DLD1 (cell line): ENCODE data around the gene SERBP1.
"Not testable (repeated sequence)": the region's sequence is repeated elsewhere in the genome, so short reads cannot be mapped to it uniquely, and the experiment has no call there.

Source experiments
- in situ Hi-C: cut with HindIII; loops from 2 replicates; pipeline ENCODE4 v1.10.0; 2017; ENCODE audit warnings: low sequenced_read_pairs

The SERBP1 gene

DNA sequence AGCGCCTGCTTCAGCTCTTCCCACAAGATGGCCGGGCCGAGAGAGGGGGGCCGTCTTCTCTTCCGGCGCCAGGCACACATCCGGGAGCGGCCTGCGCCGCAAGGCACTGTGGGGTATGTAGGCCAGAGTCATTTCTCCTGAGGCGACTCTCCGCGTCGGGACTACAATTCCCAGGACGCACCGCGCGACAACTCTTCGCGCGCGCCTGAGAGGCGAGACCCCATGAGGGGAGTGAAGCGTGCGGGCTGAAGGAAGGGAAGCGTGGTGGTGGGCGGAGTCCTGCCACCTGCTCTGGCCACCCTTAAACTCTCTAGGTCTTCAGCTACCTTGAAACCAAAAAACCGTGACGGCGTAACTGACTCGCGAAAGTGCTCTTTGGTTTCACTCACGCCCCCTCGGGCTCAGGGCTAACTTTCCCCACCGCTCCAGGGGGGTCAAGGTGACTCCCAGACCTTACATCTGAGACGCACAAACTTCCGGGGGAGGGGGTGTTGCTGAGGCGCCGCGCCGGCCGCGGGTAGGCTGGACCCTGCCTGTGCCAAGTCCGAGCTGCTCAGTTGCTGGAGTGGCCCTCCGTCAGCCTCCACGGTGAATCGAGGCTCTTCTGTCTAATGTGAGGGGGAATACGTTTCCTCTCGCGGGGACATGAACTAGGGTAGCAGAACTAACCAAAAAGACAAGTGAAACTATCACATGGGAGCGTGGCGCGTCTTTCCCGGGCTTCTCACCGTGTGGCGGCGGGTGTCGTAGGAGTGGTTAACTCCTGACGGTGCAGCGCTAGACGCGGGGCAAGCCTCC lies at the start of gene SERBP1:
SERBP1 (minus strand) TSS at position 45 of the 798 bp plus-strand sequence. CDS start 102 bp downstream, outside the sequence.
- in situ Hi-C loops: no loop called here

GRCh38 chr1:67479146-67479891 lies 49.1 kb upstream of the SERBP1 start:
- in situ Hi-C loops: no loop called here

- in situ Hi-C loops: no loop called here
Measured at GRCh38 chr1:67476906-67477305, 46.7 kb upstream of the SERBP1 start.

DNA sequence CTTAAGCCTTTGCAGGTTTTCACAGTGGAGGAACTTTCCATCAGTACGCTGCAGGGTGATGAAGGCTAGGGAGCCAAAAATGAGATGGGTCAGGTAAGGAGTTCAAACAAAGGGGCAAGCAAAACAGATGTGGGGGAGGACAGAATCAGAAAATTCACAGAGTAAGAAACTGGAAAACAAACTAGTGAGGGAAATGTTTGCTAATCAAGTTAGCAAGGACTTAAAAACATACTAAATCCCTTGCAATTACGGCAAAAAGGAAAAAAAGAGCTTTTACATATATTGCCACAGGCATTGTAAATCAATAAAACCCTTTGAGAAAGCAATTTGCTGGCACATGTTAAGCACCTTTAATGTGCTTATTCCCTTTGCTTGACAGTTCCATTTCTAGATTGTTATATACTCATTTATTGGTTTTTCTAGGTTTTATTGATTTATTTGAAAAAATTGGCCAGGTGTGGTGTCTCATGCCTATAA lies 45.8 kb upstream of the SERBP1 start:
- in situ Hi-C loops: no loop called here

DNA sequence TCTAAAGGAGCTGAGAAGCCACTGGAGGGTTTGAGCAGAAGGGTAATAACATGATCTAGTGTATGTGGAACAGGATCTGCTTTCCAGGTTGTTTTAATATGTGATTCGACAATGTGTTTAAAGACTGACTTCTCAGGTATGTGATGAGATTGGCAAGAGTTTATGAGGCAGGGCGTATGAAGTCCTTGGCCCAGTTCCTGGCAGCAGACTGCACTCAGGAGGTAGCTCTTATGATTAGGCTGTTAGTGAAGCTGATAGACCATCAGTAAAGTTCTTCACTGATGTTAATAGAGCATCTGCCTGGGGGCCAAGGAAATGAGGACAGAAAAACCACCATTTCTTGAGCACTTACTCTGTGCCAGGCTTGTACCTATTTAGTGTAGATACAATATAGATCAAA lies 41.9 kb upstream of the SERBP1 start:
- in situ Hi-C loops: no loop called here

- in situ Hi-C loops: no loop called here
Measured at GRCh38 chr1:67469431-67469830, 39.2 kb upstream of the SERBP1 start.

GRCh38 chr1:67468066-67468718 lies 38.0 kb upstream of the SERBP1 start:
- in situ Hi-C loops: no loop called here

DNA sequence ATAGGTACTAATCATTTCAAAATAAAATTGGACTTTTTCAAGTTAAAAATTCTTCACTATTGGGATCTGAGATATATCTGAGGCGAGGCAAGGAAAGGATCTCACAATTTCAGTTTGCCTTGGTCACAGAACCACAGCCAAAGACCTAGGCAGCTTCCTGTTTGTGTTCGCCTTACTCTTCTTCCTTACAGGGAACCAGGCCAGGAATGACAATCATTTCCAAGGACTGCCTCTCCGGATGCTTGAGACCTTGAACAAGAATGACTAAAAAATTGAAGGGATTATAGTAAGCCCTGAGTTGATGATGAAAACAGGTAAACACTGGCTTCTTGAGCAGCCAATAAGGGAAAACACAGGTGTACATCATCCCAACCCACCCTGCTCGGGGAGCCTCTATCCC lies 35.2 kb upstream of the SERBP1 start:
- in situ Hi-C loops: no loop called here

DNA sequence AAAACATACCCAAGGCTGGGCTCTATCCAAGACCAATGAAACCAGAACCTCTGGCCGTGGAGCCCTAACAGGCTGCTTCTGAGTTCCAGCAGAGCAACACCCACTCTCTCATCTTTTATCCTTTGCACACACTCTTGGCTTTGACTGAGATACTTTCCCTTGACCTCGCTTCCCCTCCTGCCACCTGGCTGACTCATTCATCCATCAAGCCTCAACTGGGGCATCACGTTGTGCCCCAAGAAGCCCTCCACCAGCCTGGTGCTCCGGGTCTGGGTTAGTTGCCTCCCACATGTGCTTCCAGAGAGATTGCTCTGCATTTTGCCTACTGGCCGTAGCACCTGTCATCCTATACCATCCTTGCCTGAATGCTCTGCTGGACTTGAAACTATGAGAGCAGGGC lies 34.5 kb upstream of the SERBP1 start:
- in situ Hi-C loops: loop anchor here (5.0 kb wide), 1 partner anchor 38 kb away; no protein-coding TSS in a partner anchor

DNA sequence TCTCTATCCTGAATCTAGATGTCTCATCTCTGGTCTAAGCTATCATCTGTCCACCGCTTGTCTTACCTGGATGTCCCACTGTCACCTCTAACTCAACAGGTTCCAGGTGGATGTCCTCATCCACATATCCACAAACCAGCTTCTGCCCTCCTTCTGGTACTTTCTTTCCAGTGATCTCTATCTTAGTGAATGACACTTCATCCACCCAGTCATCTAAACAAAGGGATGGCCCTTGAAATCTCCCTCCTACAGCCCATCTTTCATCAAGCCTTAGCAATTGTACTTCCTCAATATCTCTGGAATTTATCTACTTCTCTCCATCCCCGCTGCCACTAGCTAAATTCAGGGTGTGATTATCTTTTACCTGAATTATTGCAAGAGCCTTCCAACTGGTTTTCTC lies 33.9 kb upstream of the SERBP1 start:
- in situ Hi-C loops: loop anchor here (5.0 kb wide), 1 partner anchor 38 kb away; no protein-coding TSS in a partner anchor

DNA sequence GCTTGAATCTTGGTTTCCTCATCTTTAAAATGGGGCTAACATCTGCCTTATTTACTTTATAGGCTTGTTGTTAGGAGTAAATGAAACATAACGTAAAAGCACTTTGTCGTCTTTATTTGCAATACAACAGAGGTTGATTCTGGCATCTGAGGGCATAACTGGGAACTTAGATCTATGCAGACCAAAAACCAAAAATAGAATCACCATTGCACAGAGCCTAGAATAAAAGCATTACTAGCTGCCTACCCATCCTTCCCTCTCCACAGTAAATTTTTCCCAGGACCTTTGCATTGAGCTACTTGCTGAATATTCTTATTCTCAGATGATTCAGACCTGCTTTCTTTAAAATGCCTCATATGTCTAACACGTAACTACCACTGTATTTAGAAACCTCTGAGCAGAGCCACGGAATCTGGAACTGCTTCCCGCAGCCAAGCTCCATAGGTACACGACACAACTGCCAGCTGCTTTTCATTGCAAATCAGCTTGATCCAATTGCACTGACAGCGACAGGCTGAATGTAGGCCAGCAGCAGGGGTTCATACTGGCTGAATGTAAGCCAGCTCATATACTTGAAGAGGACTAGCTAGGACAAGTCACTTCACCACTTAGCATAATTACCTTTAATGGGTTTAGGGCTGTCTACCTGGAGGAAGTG lies 33.2 kb upstream of the SERBP1 start:
- in situ Hi-C loops: loop anchor here (5.0 kb wide), 1 partner anchor 39 kb away; no protein-coding TSS in a partner anchor

GRCh38 chr1:67460676-67461500 lies 30.7 kb upstream of the SERBP1 start:
- in situ Hi-C loops: loop anchor here (5.0 kb wide), 1 partner anchor 41 kb away; no protein-coding TSS in a partner anchor

DNA sequence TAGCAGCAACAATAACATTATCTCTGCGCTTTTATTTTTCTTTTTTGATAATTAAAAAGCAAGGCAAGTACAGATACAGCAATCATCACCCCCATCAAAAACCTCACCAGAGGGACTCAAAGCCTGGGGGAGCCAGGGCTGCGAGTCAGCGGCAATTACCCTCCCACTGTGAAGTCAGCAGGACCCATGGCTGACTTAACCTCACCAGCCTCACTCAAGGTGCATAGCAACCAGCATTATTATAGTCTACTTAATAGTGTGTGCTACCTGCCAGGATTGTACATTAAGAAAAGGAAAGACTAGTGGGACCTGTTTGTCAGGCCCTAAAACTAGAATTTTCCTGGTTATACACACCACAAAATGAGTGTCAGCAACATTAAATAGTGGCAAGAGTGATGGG lies 28.9 kb upstream of the SERBP1 start:
- in situ Hi-C loops: no loop called here

DNA sequence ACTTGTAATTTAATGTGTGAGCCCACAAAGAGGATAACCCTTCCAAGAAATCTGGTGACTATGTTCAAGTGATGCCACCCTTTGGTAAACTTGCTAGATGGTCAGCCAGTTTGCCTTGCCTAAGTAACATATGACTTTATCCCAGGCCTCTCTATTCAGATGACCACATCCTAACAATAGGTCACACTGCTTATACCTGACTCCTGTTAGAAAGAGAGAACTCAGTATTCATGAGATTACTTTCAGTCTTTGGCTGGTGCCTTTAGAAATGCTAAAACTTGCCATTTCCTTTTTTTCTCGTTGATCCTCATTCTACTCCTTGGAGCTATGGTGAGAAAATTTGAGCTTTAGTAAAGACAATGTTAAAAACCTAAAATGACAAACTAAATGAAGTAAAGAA lies 28.5 kb upstream of the SERBP1 start:
- in situ Hi-C loops: no loop called here

GRCh38 chr1:67457247-67457646 lies 27.0 kb upstream of the SERBP1 start:
- in situ Hi-C loops: no loop called here

DNA sequence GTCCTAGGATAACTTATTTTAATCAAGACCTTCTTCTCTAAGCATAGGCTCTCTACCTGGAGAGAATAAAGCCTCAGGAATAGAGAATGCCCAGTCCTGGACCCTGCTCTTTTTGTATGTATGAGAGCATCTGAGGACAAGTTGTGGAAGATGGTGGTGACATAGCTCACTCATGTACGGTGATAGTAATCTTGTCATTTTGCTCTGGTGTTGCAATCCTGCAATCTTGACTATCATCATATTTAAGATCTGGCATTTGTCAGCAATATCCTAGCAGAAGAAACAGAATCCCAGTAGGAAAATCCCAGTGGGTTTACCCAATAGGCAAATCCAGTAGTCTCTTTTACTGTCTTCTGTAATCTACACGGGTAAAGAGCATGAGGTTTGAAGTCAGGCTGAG lies 21.6 kb upstream of the SERBP1 start:
- in situ Hi-C loops: no loop called here

DNA sequence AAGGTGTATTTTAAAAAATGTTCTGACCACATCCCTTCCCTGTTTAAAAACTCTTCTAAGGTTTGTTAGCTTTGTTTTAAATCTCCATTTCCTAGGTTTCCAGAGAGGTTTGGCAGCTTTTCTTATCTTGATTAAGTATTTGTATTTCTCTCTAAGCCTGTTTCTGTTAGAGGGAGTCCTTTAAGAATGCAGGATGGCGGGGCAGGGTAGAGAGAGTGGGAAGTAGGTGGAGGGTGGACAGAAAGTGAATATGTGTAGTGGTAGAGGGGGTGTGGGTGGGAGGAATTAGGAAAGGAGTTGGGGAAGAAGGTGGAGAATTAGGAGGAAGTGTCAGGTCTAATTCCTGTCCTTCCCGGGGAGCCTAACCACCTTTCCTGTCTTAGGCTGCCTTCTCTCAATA lies 21.2 kb upstream of the SERBP1 start:
- in situ Hi-C loops: no loop called here

DNA sequence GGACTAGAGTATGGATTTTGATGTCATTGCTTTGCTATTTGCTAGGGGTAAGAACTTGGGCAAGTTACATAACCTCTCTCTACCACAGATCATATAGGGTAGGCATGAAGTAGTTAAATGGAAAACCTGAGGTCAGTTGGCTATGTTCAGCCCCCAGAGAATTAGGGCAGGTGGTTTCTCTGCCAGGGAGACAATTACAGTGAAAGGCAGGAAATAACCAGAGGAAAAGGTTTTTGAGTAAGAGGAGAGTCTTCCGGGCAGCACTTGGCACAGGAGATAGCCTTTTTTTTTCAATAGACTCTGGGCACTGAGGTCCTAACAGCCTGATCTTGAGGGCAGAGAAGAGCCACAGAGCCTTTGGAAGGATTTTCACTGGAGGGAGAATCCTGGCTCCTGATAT lies 16.7 kb upstream of the SERBP1 start:
- in situ Hi-C loops: no loop called here

DNA sequence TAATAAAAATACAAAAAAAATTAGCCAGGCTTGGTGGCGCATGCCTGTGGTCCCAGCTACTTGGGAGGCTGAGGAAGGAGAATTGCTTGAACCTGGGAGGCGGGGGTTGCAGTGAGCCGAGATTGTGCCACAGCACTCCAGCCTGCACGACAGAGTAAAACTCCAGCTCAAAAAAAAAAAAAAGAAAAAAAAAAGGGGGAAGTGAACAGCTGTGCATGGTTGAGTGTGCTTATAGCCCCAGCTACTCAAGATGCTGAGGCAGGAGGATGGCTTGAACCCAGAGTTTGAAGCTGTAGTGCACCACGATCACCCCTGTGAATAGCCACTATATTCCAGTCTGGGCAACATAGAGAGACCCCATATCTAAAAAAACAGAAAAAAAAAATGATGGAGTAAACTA lies 15.8 kb upstream of the SERBP1 start:
- in situ Hi-C loops: not testable (repeated sequence)

DNA sequence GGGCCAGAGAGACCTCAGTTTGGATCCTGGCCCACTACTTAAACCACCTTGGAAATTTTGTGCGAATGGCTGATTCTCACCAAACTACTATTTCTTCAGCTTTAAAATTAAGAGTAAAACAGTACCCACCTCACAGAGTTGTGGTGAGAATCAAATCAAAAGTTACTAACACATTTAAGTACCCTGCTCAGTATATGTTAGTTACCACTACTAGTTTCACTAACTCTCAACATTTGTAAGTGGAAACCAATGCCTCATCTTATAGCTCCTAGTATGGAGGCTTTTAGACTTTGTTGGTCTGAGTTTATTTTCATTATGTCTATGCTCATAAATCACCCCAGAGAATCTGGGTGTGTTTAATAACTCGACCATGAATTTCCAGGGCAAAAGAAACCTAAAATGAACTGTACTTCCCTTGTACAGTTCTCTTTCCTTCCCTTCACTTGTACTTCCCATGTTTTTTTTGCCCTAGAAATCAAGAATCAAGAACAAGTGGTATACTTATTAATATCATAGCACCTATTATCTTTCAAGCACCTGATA lies 11.6 kb upstream of the SERBP1 start:
- in situ Hi-C loops: no loop called here
